Stimulated activated CD8-positive, alpha-beta memory T cell treated with anti-CD3 and anti-CD28 coated beads, Interleukin-4, amount 100 ng/mL, for 4 hours (primary cell): Measurements from ENCODE around the gene IFI27.
"Not testable (repeated sequence)": the region's sequence is repeated elsewhere in the genome, so short reads cannot be mapped to it uniquely, and the experiment has no call there.

Experiments
- DNase-seq, 2 donors: peaks; one replicate each; pipeline ENCODE4 v3.0.0-alpha.2; 2020; ENCODE audit warnings: low read depth in 2 of 2, low spot score in 1 of 2

IFI27 gene

DNA sequence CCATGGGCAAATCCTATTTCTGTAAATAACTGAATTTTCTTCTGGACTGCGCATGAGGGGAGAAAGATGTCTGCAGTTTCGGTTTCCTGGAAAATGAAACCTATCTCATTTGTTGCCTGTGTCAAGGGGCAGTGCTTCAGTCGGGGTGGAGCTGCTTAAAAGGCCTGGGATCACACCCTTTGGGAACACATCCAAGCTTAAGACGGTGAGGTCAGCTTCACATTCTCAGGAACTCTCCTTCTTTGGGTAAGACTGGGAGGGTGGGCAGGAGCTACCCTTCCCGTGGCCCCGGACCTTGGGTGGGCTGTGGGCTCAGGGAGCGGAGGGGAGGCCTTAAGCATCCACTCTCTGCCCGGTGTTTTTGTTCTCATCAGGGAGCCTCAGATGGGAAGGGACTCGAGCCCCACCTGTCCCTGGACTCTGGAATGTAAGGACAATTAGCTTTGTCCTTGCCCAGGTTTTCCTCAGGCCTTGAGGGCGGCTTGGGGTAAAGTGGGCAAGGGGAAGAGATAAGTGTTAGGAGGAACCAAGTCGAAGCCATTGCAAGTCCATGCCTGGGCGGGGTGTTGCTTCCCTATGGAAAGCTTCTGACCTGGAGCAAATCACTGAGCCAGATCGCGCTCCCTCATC lies at the start of gene IFI27:
Gene IFI27, plus strand, starts transcription at position 185 of the 630 bp plus-strand sequence.
- no peak for DNase-seq

DNA sequence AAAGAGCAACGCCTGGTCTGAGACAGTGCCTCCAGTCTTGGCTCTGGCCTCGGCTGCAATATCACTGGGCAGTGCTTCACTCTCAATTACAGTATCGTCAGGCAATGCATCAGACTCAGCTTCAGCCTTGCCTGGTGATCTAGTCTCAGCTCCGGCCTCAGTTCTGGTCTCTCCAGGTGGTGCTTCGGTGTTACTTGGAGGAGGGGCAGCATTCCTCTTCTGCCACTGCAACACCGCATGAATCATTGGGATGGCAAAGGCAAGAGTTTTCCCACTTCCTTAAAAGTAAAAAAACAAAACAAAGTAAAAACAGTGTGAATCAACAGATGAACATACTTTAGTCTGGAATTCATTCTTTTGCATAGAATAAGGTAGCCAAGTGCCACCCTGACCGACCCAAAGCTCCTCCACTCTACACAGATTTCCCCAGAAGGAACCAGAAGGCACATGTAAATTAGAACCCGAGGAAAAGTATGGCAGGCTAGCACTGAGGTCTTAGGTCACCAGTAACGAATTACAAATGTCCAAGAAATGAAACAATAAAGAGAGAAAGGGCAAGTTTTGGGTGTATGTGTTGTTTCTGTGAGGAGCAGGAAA lies 48.1 kb upstream of the IFI27 start:
- no peak for DNase-seq

DNA sequence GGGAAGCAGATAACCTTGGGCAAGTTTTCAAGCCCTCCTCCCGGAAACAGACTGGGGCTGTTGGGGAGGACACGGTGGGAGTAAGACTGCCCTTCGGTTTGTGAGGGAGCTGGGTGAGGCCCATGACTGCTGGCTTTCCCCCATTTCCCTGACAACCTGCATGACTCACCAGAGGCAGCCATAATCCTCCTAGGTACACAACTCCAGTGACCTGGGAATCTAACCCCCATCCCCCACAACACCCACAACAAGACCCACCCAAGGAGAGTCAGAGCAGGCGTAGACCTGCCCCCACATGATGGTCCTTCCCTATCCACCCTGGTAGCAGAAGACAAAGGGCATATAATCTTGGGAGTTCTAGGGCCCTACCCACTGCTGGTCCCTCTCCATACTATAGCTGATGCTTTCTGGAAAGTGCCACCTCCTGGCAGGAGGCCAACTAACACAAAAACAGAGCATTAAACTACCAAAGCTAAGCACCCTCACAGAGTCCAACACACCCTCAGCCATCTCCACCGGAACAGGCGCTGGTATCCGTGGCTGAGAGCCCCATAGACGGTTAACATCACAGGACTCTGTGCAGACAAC lies 44.4 kb upstream of the IFI27 start:
- DNase-seq = no peak

DNA sequence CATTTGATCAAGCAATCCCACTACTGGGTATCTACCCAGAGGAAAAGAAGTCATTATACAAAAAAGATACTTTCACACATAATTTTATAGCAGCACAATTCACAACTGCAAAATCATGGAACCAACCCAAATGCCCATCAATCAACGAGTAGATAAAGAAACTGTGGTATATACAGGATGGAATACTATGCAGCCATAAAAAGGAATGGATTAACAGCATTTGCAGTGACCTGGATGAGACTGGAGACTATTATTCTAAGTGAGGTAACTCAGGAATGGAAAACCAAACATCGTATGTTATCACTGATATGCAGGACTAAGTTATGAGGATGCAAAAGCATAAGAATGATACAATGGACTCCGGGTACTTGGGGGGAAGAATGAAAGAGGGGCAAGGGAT lies 38.5 kb upstream of the IFI27 start:
- not testable (repeated sequence) for DNase-seq

DNA sequence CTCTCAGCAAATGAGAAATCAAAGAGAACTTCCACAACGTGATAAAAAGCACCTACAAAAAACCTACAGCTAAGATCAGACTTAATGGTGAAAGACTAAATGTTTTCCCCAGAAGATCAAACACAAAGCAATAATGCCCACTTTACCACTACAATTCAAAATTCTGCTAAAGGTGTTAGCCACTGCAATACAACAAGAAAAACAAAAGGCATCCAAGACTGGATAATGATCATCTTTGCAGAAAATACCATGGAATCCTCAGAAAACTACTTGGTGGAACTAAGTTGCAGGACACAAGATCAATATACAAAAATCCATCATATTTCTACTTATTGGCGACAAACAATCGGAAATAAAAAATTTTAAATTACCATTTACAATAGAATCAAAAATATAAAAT lies 36.0 kb upstream of the IFI27 start:
- DNase-seq = no peak

DNA sequence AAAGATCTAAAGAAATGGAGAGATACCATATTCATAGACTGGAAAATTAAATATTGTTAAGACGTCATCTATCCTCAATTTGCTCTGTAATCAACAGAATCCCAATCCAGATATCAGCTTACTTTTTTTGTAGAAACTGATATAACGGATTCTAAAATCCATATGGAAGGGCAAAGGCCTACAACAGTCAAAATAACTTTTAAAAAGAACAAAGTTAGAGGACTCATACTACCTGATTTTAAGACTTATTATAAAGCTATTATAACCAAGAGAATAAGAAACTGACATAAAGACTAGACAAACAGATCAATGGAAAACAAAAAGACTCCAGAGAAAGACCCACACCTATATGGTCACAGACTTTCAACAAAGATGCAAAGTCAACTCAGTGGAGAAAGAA lies 35.5 kb upstream of the IFI27 start:
- no peak for DNase-seq

DNA sequence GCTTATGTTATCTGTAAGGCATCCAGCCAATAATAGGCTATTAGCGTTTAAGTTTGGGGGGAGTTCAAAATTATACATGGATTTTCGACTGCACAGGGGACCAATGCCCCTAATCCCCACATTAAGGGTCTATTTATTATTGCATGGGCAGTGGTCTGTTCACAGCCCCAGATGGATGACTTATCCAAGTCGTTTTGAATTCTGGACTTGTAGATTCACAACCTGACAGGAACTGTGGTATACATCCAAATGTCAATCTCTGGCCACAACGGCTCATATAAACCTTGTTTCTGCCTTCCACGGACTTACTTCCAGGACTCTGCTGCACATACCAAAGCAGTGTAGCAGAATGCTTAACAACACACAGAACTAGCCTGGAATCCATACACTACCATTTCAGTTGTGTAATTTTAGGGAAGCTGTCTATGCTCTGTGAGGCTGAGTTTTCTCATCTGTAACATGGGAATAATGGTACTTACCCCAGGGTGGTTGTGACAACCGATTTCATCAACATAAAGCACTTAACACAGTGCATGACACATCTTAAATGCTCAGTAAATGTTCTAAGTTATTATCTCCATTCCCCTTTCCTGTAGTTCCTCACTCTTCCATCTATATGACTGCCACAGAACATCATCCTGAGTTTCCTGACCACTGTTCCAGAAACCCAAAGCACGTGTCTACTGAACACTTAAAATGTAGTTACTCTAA lies 33.3 kb upstream of the IFI27 start:
- DNase-seq = no peak

DNA sequence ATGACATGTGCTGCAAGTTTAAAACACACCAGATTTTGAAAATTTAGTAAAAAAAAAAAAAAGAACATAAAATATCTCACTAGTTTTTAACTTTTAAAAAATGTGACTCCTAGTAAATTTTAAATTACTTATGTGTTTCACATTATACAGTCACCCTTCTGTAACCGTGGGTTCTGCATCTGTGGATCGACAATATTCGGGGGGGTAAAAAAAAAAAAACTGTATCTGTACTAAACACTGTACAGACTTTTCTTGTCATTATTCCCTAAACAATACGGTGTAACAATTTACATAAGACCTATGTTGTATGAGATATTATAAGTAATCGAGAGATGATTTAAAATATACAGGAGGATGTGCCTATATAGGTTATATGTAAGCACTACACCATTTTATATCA lies 32.7 kb upstream of the IFI27 start:
- DNase-seq = no peak

DNA sequence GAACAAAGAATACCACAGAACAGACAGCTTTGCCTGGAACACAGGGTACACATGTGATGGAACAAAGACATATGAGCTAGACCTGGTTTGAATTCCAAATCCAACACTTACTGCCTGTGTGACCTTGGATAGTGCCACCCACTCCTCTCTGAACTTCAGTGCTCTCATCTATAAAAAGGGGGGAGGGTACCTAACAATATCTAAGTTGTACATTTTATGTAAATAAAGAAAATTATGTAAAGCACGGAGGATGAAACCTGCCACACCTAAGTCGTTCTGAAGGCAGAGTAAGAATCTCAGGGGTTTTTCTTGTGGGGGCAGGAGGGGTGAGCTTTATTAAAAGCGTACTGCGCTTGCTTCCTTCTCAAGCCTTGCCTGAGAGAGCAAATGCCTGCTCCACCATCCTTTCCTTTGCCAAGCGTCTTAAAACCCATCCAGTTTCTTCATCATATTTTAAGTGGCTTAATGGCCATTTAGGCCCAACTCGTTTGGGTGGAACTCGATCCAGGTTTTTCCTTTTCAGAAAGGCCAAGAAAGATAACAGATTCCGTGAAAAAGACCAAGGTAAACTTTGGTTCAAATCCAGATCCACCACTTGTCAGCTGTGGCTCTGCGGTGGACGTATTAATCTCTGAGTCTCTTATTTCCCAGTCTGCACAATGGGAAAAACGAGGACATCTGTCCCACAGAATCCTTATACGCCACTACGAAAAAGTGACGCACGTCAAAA lies 30.5 kb upstream of the IFI27 start:
- no peak for DNase-seq

DNA sequence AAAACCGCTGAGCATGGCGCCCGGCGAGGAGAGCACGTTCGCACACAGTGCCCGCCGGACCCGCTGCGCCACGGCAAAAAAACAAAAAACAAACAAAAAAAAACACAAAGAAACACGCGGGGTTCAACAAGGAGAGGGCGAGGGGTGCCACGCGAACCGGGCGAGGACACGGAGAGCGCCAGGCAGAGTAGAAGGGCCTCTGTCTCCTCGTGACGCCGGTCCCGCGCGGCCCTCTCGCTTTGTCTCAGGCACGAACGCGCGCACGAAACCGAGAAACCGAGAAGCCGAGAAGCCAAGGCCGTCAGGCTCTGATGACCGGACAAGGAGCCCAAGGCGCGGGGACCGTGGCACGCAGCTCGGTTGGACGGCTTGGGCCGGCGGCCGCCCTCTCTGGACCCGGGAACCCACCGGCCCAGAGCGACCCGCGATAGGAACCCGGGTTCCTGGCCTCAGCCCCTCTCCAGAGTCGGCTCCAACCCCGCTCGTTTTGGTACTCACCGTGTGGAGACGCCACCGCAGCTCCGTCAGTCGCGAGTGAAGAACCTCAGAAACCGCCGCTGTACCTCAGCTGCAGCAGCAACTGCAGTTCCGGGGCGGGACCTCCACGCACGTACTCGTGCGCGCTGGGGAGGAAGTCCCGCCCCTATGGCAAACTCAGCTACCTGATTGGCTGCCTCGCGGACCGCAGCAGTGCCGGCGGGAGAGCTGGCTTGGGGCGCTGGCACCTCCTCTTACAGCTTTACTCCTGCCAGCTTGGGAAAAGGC lies 29.7 kb upstream of the IFI27 start, which contains the start of the genes DDX24 and IFI27L1:
Gene DDX24, minus strand, starts transcription at position 582 of the 765 bp plus-strand sequence. CDS start 1,460 bp downstream, outside the sequence.
Gene IFI27L1, plus strand, starts transcription at position 690 of the 765 bp plus-strand sequence. CDS start 15,628 bp downstream, outside the sequence.
- DNase-seq = peak; percentile 92 to 93

DNA sequence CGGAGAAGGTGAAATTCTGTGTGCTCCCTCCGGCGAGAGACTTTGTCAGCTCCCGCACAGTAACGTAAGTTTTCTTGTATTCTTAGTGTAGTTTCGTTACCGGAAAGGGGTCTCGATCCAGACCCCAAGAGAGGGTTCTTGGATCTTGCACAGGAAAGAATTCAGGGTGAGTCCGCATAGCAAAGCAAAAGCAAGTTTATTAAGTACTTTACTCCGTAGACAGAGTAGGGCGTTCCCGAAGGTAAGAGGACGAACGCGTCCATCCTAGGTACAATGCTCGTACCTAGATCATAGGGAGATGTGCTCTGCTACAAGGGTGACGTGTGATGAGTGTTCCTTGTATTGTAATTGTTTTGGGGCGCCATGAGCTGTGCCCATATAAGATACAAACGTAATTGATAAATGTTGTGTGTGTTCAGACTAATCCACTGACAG lies 29.1 kb upstream of the IFI27 start:
- DNase-seq = no peak

DNA sequence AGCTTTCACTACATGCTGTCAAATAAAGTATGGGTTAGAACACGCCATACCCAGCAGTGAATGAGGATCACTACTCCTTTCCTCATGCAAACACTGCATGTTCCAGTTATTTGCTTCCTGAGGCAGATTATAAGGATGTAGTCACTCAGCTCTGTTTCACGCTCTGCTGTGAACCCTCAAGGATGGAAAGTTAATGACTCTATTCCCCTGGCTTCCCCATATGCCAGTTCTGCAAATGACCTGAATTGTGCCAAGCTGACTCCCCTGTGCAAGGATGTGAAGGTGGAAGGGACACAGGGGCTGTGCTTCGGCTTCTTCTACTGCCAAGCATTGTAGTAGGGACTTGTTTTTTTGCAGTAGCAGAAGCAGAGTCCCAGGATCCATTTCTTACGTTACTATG lies 22.6 kb upstream of the IFI27 start:
- no peak for DNase-seq

DNA sequence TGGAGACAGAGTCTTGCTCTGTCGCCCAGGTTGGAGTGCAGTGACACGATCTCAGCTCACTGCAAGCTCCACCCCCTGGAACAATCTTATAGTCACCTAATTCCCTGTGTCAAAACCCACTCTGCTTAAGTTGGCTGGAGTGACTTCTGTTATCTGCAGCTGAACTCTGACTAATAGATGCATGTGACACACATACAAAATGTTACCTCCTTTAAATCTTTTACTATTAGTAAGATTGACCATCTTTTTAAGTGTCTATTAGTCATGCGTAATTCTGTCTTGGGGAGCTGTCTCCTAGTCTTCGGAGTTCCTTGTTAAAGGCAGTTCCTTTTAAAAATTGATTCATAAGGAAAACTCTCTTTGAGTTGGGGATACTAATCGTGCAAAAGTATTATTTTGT lies 22.0 kb upstream of the IFI27 start:
- no peak for DNase-seq

DNA sequence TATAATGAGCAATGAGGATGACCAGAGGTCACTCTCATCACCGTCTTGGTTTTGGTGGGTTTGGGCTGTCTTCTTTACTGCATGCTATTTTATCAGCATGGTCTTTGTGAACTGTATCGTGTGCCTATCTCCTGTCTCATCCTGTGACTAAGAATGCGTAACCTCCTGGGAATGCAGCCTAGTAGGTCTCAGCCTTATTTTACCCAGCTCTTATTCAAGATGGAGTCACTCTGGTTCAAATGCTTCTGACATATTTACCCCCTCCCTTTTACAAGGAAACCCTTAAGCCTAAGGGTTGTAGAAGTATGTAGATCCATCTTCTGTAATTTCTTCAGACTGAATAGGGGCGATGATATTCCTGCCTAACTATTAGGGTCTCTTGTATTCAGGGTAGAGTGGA lies 21.1 kb upstream of the IFI27 start:
- DNase-seq = no peak

DNA sequence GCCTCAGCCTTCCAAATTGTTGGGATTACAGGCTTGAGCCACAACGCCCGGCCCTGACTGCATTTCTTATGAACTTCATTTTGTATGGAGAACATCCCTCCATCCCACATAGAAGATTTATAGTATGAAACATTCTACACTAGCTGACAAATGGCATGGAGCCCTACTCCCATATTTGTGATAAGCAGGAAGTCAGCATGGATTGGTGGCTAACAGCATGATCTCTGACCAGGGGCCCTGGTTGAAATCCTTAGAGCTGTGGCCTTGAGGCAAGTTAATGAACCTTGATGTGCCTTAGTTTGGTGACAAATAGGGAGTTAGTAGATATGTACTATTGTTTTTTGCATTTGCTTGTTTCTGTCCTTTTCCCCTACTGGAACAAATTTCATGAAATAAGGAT lies 17.1 kb upstream of the IFI27 start:
- no peak for DNase-seq

DNA sequence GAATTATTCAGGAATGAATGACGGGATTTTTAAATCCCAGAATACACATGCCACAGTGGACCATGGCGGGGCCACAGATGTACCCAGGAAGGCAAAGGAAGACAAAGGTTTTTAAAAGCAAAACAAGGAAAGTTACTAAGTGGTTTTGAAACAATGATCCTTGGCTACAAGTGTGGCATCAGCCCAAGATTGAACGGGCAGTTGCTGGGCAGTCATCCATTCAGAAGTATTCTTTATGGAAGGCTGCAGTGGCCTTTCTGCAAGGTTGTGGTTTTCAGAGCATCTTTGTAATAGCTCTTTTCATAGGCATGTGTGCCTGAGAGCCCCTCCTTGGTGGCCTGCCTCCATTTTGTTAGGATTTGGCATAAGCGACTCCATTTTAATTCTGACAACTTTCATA lies 13.4 kb upstream of the IFI27 start:
- no peak for DNase-seq

DNA sequence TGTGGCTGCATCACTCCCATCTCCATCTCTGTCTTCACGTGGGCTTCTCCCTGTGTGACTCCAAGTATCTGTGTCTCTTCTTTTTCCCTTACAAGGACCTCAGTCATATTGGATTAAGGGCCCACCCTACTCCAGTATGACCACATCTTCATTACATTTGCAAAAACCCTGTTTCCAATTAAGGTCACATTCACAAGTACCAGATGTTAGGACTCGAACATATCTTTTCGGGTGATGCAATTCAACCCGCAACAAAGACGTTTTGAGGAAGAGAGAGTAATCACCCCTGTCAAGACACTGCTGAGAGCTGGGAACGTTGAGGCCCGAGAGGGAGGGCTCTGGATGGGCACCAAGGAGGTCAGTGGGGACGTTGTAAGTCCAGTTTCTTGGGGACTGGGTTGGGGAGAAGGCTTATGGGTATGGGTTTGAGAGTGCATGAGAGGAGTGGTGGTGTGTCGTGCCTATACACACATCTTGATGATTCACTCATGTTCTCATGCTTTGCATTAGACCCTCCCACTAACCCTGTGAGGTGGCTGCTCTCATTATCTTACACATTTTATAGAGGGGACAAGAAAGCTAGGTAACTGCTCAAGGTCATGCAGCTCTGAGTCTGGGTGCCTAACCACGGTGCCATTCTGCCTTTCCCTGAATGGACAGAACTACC lies 12.1 kb upstream of the IFI27 start:
- DNase-seq = no peak

DNA sequence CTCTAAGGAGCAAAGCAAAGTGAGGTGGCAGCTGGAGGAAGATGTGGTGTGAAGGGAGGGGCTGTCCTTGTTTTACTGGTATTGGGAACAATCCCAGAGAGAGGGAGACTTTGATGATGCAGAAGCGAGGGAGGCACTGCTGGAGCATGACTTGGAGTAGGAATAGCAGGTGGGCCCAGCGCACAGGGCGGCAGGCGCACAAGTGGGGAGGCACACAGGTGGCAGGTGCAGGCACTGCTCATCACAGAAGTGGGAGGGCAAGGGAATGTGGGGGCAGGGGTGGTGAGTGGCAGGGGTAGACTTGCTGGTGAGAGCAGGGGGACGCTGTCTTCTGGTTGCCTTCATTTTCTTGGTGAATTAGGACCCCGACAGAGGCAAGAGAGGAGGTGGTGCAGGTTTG lies 11.5 kb upstream of the IFI27 start:
- DNase-seq = no peak

DNA sequence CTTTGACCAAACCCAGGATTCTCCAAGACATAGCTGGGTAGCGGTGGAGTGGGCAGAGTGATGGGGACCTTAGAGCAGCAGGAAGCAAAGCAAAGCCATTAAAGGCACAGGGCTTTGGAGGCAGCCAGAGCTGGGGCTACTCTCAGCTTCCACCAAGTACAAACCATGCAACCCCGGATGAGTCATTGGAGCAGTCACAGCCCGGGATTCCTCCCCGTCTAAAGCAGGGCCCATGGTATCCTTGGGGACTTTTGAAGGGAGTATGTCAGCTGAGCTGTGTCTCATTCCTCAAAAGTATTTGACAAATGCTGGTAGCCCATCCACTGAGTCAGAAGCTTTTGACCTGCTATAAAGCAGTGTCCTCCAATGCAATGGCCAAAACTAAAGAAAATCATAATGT lies 9.7 kb upstream of the IFI27 start:
- no peak for DNase-seq

DNA sequence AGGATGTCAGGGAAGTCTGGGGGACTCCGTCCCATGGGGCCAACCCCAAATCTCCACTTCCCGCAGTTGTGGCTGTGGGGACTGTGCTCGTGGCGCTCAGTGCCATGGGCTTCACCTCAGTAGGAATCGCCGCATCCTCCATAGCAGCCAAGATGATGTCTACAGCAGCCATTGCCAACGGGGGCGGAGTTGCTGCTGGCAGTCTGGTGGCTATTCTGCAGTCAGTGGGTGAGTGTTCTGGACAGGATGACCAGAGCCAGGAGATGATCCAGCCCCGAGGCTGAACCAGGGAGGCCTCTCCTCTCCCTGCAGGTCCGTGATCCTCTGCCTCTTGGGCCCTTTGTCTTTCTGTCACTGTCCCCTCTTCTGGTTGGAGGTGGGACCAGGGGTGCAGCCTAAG lies 8.8 kb upstream of the IFI27 start:
- no peak for DNase-seq
